WTC11 (cell line): Measurements from ENCODE around the gene ST6GALNAC6. TPM values are rescaled to one million over a fixed set of nuclear protein-coding genes. Genes with fewer than 3 reads are reported as not detected.
A peak's percentile ranks its signal among the peaks of the same experiment; 100 is the strongest.

Experiments
- ATAC-seq: fragments of 200-7000 bp; cut with Tn5 transposase; 2 replicates; pipeline ENCODE4 v1.10.0; 2021; ENCODE audit warnings: mild to moderate bottlenecking, moderate library complexity
- CTCF ChIA-PET: fragments of 300-600 bp; sonication (Branson Sonifier 250); formaldehyde crosslinking; loops from one replicate; lab custom pipeline; 2021; ENCODE audit warnings: antibody characterized with exemption; lab: Charles Lee
- POLR2A ChIA-PET: fragments of 350-600 bp; sonication (Branson Sonifier 250); formaldehyde crosslinking; loops from one replicate; lab custom pipeline; 2021; ENCODE audit warnings: antibody characterized with exemption; lab: Charles Lee
- DNase-seq: peaks from one replicate; pipeline ENCODE4 v3.0.0; 2021; ENCODE audit warnings: low spot score
- H3K27ac Mint-ChIP-seq: 2 replicates; pipeline ENCODE4 v1.8.0; 2021; ENCODE audit warnings: mixed read lengths
- H3K27me3 Mint-ChIP-seq: 2 replicates; pipeline ENCODE4 v1.8.0; 2021; ENCODE audit warnings: low read depth, mild to moderate bottlenecking, moderate library complexity, mixed read lengths
- H3K36me3 Mint-ChIP-seq: 2 replicates; pipeline ENCODE4 v1.8.0; 2021; ENCODE audit warnings: mixed read lengths
- H3K4me1 Mint-ChIP-seq: 2 replicates; pipeline ENCODE4 v1.8.0; 2022; ENCODE audit warnings: mixed read lengths
- H3K4me3 Mint-ChIP-seq: 2 replicates; pipeline ENCODE4 v1.8.0; 2021; ENCODE audit warnings: mild to moderate bottlenecking, moderate library complexity, mixed read lengths
- H3K9me3 Mint-ChIP-seq: 2 replicates; pipeline ENCODE4 v1.8.0; 2021; ENCODE audit warnings: mixed read lengths
- E2F5 ChIP-seq: sonication (generic); formaldehyde crosslinking; IDR thresholded peaks from 2 replicates; pipeline ENCODE4 v1.8.1; 2022; ENCODE audit warnings: mild to moderate bottlenecking, moderate library complexity, missing genetic modification reagents
- ESRRA ChIP-seq: sonication (generic); formaldehyde crosslinking; IDR thresholded peaks from 2 replicates; pipeline ENCODE4 v1.8.1; 2022; ENCODE audit warnings: mild to moderate bottlenecking, missing genetic modification reagents, borderline replicate concordance
- ETV6 ChIP-seq: sonication (generic); formaldehyde crosslinking; IDR thresholded peaks from 2 replicates; pipeline ENCODE4 v1.8.1; 2022; ENCODE audit warnings: mild to moderate bottlenecking, missing genetic modification reagents
- HMGA2 ChIP-seq: fragments of 250-450 bp; sonication (Bioruptor Pico); IDR thresholded peaks from 2 replicates; pipeline ENCODE4 v1.4.0; 2021; ENCODE audit warnings: mild to moderate bottlenecking, moderate library complexity
- HMGXB4 ChIP-seq: sonication (generic); formaldehyde crosslinking; IDR thresholded peaks from 2 replicates; pipeline ENCODE4 v1.8.1; 2023; ENCODE audit warnings: mild to moderate bottlenecking, moderate library complexity, missing genetic modification reagents
- IRF1 ChIP-seq: sonication (generic); formaldehyde crosslinking; IDR thresholded peaks from 2 replicates; pipeline ENCODE4 v1.8.0; 2023; ENCODE audit warnings: missing genetic modification reagents
- KAT7 ChIP-seq: sonication (generic); formaldehyde crosslinking; IDR thresholded peaks from 2 replicates; pipeline ENCODE4 v1.8.1; 2023; ENCODE audit warnings: missing genetic modification reagents, mild to moderate bottlenecking, borderline replicate concordance
- MAX ChIP-seq: sonication (generic); formaldehyde crosslinking; IDR thresholded peaks from 2 replicates; pipeline ENCODE4 v1.8.0; 2022; ENCODE audit warnings: mild to moderate bottlenecking, missing genetic modification reagents
- MXD4 ChIP-seq: fragments of 250-450 bp; sonication (Bioruptor Pico); IDR thresholded peaks from 2 replicates; pipeline ENCODE4 v1.8.0; 2021; ENCODE audit warnings: mild to moderate bottlenecking, moderate library complexity, borderline replicate concordance
- NFE2L1 ChIP-seq: sonication (generic); formaldehyde crosslinking; IDR thresholded peaks from 2 replicates; pipeline ENCODE4 v1.8.1; 2023; ENCODE audit warnings: missing genetic modification reagents
- SP1 ChIP-seq: sonication (generic); formaldehyde crosslinking; conservative IDR thresholded peaks from 2 replicates; pipeline ENCODE4 v1.8.1; 2022; ENCODE audit warnings: missing genetic modification reagents
- TCF7 ChIP-seq: sonication (generic); formaldehyde crosslinking; IDR thresholded peaks from 2 replicates; pipeline ENCODE4 v1.8.0; 2022; ENCODE audit warnings: mild to moderate bottlenecking, low read depth, missing genetic modification reagents, moderate library complexity
- ZNF138 ChIP-seq: sonication (generic); formaldehyde crosslinking; conservative IDR thresholded peaks from 2 replicates; pipeline ENCODE4 v1.8.1; 2022; ENCODE audit warnings: mild to moderate bottlenecking, moderate library complexity, missing genetic modification reagents
- ZNF232 ChIP-seq: sonication (generic); formaldehyde crosslinking; IDR thresholded peaks from 2 replicates; pipeline ENCODE4 v1.8.0; 2022; ENCODE audit warnings: mild to moderate bottlenecking, missing genetic modification reagents
- total RNA-seq: library from RNA; stranded (reverse); gene quantifications from 3 replicates; pipeline ENCODE4 v1.2.3, GENCODE V29; 2021
- TF ChIP-seq, protein P1 (sequence below): fragments of 250-450 bp; sonication (Bioruptor Pico); IDR thresholded peaks from 2 replicates; pipeline ENCODE4 v1.9.0; 2021; ENCODE audit warnings: mild to moderate bottlenecking

ST6GALNAC6 gene
- total RNA-seq, 1 experiment from 2014 or later, result 47.5 TPM

DNA sequence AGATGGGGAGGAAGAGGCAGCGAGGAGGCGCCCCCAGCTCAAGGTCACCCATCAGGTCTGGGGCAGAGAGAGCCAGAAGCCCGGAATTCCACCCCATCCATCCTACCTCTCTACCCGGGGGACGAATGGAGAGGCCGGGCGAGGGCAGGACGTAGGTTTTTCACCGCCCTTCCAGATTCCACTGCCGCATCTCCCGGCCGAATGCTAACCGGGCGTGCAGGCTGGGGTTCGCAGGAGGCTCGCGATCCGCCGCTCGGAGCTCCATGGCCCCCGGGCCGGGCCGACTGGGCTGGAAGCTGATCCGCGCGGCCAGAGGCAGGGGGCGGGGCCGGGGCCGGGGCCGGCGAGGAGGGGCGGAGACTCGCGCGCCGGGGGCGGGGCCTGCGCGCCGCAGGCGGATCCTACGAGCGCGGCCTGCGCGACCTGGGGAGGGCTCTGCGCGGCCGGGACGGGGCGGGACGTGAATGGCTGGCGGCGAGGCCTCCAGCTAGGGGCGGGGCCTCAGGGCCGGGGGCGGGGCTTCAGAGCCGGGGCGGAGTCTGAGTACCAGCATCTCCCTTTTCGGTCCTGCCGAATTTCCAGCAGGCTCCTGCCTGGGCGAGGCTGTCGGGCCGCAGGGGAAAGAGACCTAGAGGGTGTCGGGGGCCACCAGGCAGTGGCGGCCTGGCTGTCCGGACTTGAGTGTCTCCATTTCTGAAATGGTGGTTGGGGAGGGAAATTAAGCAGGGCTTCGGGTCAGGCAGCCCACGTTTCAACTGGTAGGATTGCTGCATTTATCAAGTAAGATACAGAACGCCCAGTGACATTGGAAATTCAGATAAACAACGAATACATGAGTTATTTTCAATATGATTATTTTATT is 17.5 kb upstream of the ST6GALNAC6 start, which contains the start of gene ST6GALNAC4:
Gene ST6GALNAC4 (minus strand): TSS at position 322 of the 862 bp plus-strand sequence. CDS start 622 bp downstream, outside the sequence.
- H3K9me3 Mint-ChIP-seq, result no peaks in the 10 kb centered on the region
- TF ChIP-seq ESRRA (CRISPR knock-in tag), result 0 out of 2 replicates have a peak, but pooled peaks have one; percentile 29
- no peak for TF ChIP-seq TCF7
- TF ChIP-seq MAX, result peak; percentile 10; the same call in 1 of the 2 replicates
- TF ChIP-seq HMGA2, result no peak
- 0 out of 2 replicates have a peak, but pooled peaks have one; percentile 41 for TF ChIP-seq HMGXB4 (CRISPR knock-in tag)
- TF ChIP-seq ZNF232 (CRISPR knock-in tag), result no peak
- TF ChIP-seq MXD4 (CRISPR knock-in tag), result no peak
- TF ChIP-seq ETV6 (CRISPR knock-in tag), result peak; percentile 26; the same call in 1 of the 2 replicates
- TF ChIP-seq IRF1 (CRISPR knock-in tag), result 0 out of 2 replicates have a peak, but pooled peaks have one; percentile 15
- TF ChIP-seq SP1 (CRISPR knock-in tag), result peak; percentile 66; the same call in 1 of the 2 replicates
- 0 out of 2 replicates have a peak, but pooled peaks have one; percentile 56 for TF ChIP-seq KAT7 (CRISPR knock-in tag)
- TF ChIP-seq, all 79 proteins: peak for 7
- Mint-ChIP-seq H3K27me3 (peaks cover 7% of the 10 kb centered on the region), H3K36me3 (peaks cover under 1% of the 10 kb centered on the region; the same call in 1 of the 2 replicates), H3K27ac (peak within 1 kb of the TSS; percentile 60; the same call in 1 of the 2 replicates), H3K4me3 (peak within 1 kb of the TSS; percentile 74), H3K4me1 (peaks cover 19% of the 10 kb centered on the region)
- CTCF ChIA-PET, result interaction anchor here (0.6 to 2.4 kb wide), 25 partner anchors 11 to 695 kb away, joined by 3 to 20 read pairs (median 5); partner anchors contain the start of genes CDK9, FPGS, PIP5KL1 and SH2D3C
- ATAC-seq (peak; percentile 92), DNase-seq (peak; percentile 96)
- POLR2A ChIA-PET, result interaction anchor here (0.6 to 2.1 kb wide), 9 partner anchors 17 to 758 kb away, joined by 3 to 8 read pairs (median 3); partner anchors contain the start of gene ST6GALNAC6

DNA sequence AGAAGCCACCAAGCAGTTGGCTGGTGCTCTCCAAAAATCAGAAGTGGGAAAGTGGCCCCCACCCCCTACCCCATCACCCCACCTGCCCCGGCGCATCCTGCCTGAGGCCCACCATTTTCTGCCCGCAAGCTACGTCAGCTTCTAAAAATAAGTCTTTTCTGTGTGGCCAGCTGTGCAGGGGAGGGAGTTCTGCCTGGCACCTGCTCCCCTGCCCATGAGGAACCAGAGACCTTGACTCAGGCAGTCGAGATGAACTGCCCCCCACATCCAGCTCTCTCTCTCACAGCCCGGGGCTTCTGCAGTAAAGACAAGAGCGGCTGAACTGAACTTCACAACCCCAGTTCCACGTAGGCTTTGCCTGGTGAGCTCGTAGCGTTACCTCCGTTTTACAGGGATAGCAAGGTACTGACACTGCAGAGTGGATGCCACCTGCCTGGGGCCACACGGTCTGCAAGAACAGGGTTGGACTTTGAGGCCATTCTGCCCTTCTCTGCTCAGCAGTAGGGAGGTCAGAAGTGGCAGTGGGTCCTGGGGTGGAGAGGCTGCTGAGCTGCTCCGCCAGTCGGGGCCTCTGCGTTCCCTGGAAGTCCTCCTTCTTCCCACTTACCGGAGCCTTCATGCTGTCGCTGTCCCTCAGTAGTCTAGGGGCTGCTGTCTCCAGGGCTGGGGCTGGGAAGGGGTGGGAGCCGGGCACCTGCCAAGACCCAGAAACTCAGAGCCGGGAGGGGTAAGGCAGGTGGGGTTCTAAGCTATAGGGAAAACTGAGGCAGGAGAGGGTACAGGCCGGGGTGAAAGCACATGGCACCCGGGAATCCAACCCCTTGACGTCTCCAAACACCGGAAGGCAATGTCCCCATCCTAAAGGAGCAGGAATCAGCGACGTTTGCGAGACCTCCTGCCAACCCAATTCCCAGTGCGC is 16.7 kb upstream of the ST6GALNAC6 start:
- CTCF ChIA-PET, result interaction anchor here (0.6 to 2.4 kb wide), 23 partner anchors 10 to 696 kb away, joined by 3 to 20 read pairs (median 7); partner anchors contain the start of genes FPGS, PIP5KL1, SH2D3C and ST6GALNAC6
- TF ChIP-seq, protein P1, sequence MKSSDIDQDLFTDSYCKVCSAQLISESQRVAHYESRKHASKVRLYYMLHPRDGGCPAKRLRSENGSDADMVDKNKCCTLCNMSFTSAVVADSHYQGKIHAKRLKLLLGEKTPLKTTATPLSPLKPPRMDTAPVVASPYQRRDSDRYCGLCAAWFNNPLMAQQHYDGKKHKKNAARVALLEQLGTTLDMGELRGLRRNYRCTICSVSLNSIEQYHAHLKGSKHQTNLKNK (CRISPR knock-in tag), result no peak
- TF ChIP-seq E2F5 (CRISPR knock-in tag), result no peak
- TF ChIP-seq NFE2L1, result peak; percentile 22; the same call in 1 of the 2 replicates
- TF ChIP-seq ESRRA (CRISPR knock-in tag), result no peak
- peak; percentile 52; the same call in 1 of the 2 replicates for TF ChIP-seq MAX
- no peak for TF ChIP-seq ZNF138
- Mint-ChIP-seq H3K27me3 (peaks cover 3% of the 10 kb centered on the region; the same call in 1 of the 2 replicates), H3K9me3 (no peaks in the 10 kb centered on the region), H3K36me3 (peaks cover 3% of the 10 kb centered on the region; the same call in 1 of the 2 replicates), H3K27ac (no peak overlapping the region), H3K4me3 (peak overlapping the region; percentile 74), H3K4me1 (peaks cover 19% of the 10 kb centered on the region)
- ATAC-seq (no peak), DNase-seq (no peak)
- POLR2A ChIA-PET, result interaction anchor here (0.6 to 2.1 kb wide), 8 partner anchors 16 to 759 kb away, joined by 3 to 8 read pairs (median 3); partner anchors contain the start of gene ST6GALNAC6
